Thoracic aorta (tissue), 2 donors: ENCODE results near the gene RAD51C. TPM values are rescaled to one million over a fixed set of nuclear protein-coding genes. Genes with fewer than 3 reads are reported as not detected.
"Not testable (repeated sequence)": the region's sequence is repeated elsewhere in the genome, so short reads cannot be mapped to it uniquely, and the experiment has no call there.

Source experiments
- ATAC-seq: fragments of 150-250 bp; one replicate; pipeline ENCODE4 v1.8.0; 2017; ENCODE audit warnings: low read depth; ENCODE audit not compliant: insufficient number of reproducible peaks, low FRiP score
- DNase-seq: peaks from one replicate; pipeline ENCODE4 v3.0.0-alpha.2; 2020; ENCODE audit warnings: low spot score
- H3K27ac ChIP-seq, 2 donors: fragments of 200-600 bp; sonication (generic); 1 replicate in 1 of 2; 2 replicates in 1 of 2; pipeline ENCODE4 v1.5.1; 2016; ENCODE audit warnings: mild to moderate bottlenecking in 2 of 2, moderate library complexity in 2 of 2
- H3K27me3 ChIP-seq: fragments of 200-600 bp; sonication (generic); replicated peaks from 2 replicates; pipeline ENCODE4 v1.6.0; 2016; ENCODE audit warnings: mild to moderate bottlenecking; ENCODE audit not compliant: insufficient read depth
- H3K36me3 ChIP-seq: fragments of 200-600 bp; sonication (generic); one replicate; pipeline ENCODE4 v1.5.1; 2016
- H3K4me1 ChIP-seq, 2 donors: fragments of 200-600 bp; sonication (generic); 1 replicate in 1 of 2; 2 replicates in 1 of 2; pipeline versions ENCODE4 v1.5.1 to v1.6.0; 2016; ENCODE audit warnings: low read depth in 2 of 2, mild to moderate bottlenecking in 1 of 2; ENCODE audit not compliant: control insufficient read depth in 1 of 2
- H3K4me3 ChIP-seq: fragments of 200-600 bp; sonication (generic); 2 replicates; pipeline ENCODE4 v1.5.1; 2016; ENCODE audit warnings: mild to moderate bottlenecking
- H3K9me3 ChIP-seq: fragments of 200-600 bp; sonication (generic); 2 replicates; pipeline ENCODE4 v1.5.1; 2016
- CTCF ChIP-seq: fragments of 200-600 bp; sonication (generic); IDR thresholded peaks from one replicate; pipeline ENCODE4 v1.5.1; 2019; ENCODE audit warnings: antibody characterized with exemption
- total RNA-seq, 2 donors: library from RNA; depleted of rRNA; stranded (reverse); fragments of >200 nt; gene quantifications; one replicate each; pipeline versions ENCODE4 v1.1.0 to v1.2.3, GENCODE V29; 2016

RAD51C gene
- total RNA-seq, 2 donors from 2014 or later = 14.6 to 15.4 TPM

- H3K9me3 ChIP-seq = no peaks in the 10 kb centered on the region
- no peak overlapping the region for H3K4me3 ChIP-seq
Observed at GRCh38 chr17:58688521-58688920, 3.9 kb upstream of the RAD51C start.

GRCh38 chr17:58690033-58690432, 2.4 kb upstream of the RAD51C start:
- H3K27me3 ChIP-seq, ATAC-seq, H3K36me3 ChIP-seq, H3K9me3 ChIP-seq, H3K4me3 ChIP-seq, DNase-seq, H3K27ac ChIP-seq: not testable (repeated sequence)
- H3K4me1 ChIP-seq = peaks cover 6 to 16% of the 10 kb centered on the region in 2 donors

More at GRCh38 chr17:58688521-58688920, 3.9 kb upstream of the RAD51C start:
- no peak overlapping the region for H3K27ac ChIP-seq
- no peak for TF ChIP-seq CTCF
- ATAC-seq = no peak
- no peaks in the 10 kb centered on the region for H3K27me3 ChIP-seq
- H3K36me3 ChIP-seq = no peaks in the 10 kb centered on the region
- DNase-seq = no peak
- H3K4me1 ChIP-seq = peaks cover 6 to 13% of the 10 kb centered on the region in 2 donors

- Histone ChIP-seq H3K27me3 (no peaks in the 10 kb centered on the region), H3K36me3 (no peaks in the 10 kb centered on the region), H3K9me3 (no peaks in the 10 kb centered on the region), H3K4me1 (peaks cover 6 to 16% of the 10 kb centered on the region in 2 donors), H3K27ac (peak within 1 kb of the TSS; percentile 77 to 81), H3K4me3 (peak within 1 kb of the TSS; percentile 84)
- TF ChIP-seq CTCF = no peak
- ATAC-seq (no peak), DNase-seq (no peak)
Observed at GRCh38 chr17:58691701-58692238, 632 bp upstream of the RAD51C start, which contains the start of gene TEX14. Gene TEX14 (minus strand): TSS chr17:58692045. CDS start chr17:58652001, 40,044 bp downstream.

GRCh38 chr17:58693208-58693607, 806 bp downstream of the RAD51C start:
- TF ChIP-seq CTCF = no peak
- Histone ChIP-seq H3K4me3 (peak overlapping the region; percentile 84), H3K27ac (peak overlapping the region; percentile 77 to 81), H3K36me3 (no peaks in the 10 kb centered on the region), H3K27me3 (no peaks in the 10 kb centered on the region), H3K9me3 (no peaks in the 10 kb centered on the region), H3K4me1 (peaks cover 6 to 16% of the 10 kb centered on the region in 2 donors)
- ATAC-seq (no peak), DNase-seq (no peak)

- no peak for ATAC-seq
- Histone ChIP-seq H3K4me1 (peaks cover 6 to 16% of the 10 kb centered on the region in 2 donors), H3K27me3 (no peaks in the 10 kb centered on the region), H3K4me3 (no peak overlapping the region), H3K36me3 (no peaks in the 10 kb centered on the region), H3K9me3 (no peaks in the 10 kb centered on the region), H3K27ac (no peak overlapping the region)
- no peak for TF ChIP-seq CTCF
- no peak for DNase-seq
Observed at GRCh38 chr17:58693751-58694150, 1.3 kb downstream of the RAD51C start.

- no peaks in the 10 kb centered on the region for H3K27me3 ChIP-seq
Observed at GRCh38 chr17:58694302-58694701, 1.9 kb downstream of the RAD51C start.

More at GRCh38 chr17:58694302-58694701, 1.9 kb downstream of the RAD51C start:
- no peaks in the 10 kb centered on the region for H3K9me3 ChIP-seq
- H3K4me1 ChIP-seq = peaks cover 6 to 16% of the 10 kb centered on the region in 2 donors
- ATAC-seq (no peak), DNase-seq (no peak)
- H3K27ac ChIP-seq = no peak overlapping the region
- TF ChIP-seq CTCF = no peak
- no peak overlapping the region for H3K4me3 ChIP-seq
- H3K36me3 ChIP-seq = no peaks in the 10 kb centered on the region
